Nephron (organoid): Measurements from ENCODE around the gene IL1RAP.

Experiments used
- H3K27ac Mint-ChIP-seq, 3 experiments: 2 replicates each; pipeline ENCODE4 v1.8.0; 2020; ENCODE audit warnings: mixed read lengths in 3 of 3, mild to moderate bottlenecking in 2 of 3, moderate library complexity in 1 of 3
- H3K27me3 Mint-ChIP-seq: 2 replicates; pipeline ENCODE4 v1.8.0; 2021; ENCODE audit warnings: low read depth, mild to moderate bottlenecking, moderate library complexity, mixed read lengths
- H3K36me3 Mint-ChIP-seq: 2 replicates; pipeline ENCODE4 v1.8.0; 2020; ENCODE audit warnings: low read depth, mixed read lengths
- H3K4me1 Mint-ChIP-seq: 2 replicates; pipeline ENCODE4 v1.8.0; 2020; ENCODE audit warnings: mixed read lengths
- H3K4me3 Mint-ChIP-seq, 3 experiments: 2 replicates each; pipeline ENCODE4 v1.8.0; 2020; ENCODE audit warnings: mild to moderate bottlenecking in 3 of 3, mixed read lengths in 3 of 3, moderate library complexity in 2 of 3
- H3K9me3 Mint-ChIP-seq: 2 replicates; pipeline ENCODE4 v1.8.0; 2020; ENCODE audit warnings: mixed read lengths
- CTCF ChIP-seq, 3 experiments: fragments of 200-600 bp; sonication (generic); IDR thresholded peaks; one replicate each; pipeline ENCODE4 v1.5.0; 2021; ENCODE audit warnings: antibody characterized with exemption in 3 of 3; ENCODE audit not compliant: unreplicated experiment in 3 of 3

The IL1RAP gene

GRCh38 chr3:190684776-190685175 is 170.9 kb downstream of the IL1RAP start:
- Mint-ChIP-seq H3K4me3 (no peak overlapping the region), H3K27me3 (no peaks in the 10 kb centered on the region), H3K9me3 (peaks cover 3% of the 10 kb centered on the region), H3K4me1 (no peaks in the 10 kb centered on the region), H3K36me3 (no peaks in the 10 kb centered on the region), H3K27ac (no peak overlapping the region)
- no peak for TF ChIP-seq CTCF (IDR thresholded peaks at IDR 0.05; ENCODE audit: unreplicated experiment in 3 of 3)

- Mint-ChIP-seq H3K36me3 (no peaks in the 10 kb centered on the region), H3K27me3 (no peaks in the 10 kb centered on the region), H3K4me1 (no peaks in the 10 kb centered on the region), H3K4me3 (no peak overlapping the region), H3K9me3 (peaks cover 3% of the 10 kb centered on the region), H3K27ac (no peak overlapping the region)
- no peak for TF ChIP-seq CTCF (IDR thresholded peaks at IDR 0.05; ENCODE audit: unreplicated experiment in 3 of 3)
These were observed 172.1 kb downstream of the IL1RAP start for GRCh38 chr3:190686011-190686410.

- Mint-ChIP-seq H3K4me3 (no peak overlapping the region), H3K27ac (no peak overlapping the region), H3K9me3 (peaks cover 3% of the 10 kb centered on the region), H3K27me3 (no peaks in the 10 kb centered on the region), H3K4me1 (peaks cover 11% of the 10 kb centered on the region), H3K36me3 (no peaks in the 10 kb centered on the region)
- no peak for TF ChIP-seq CTCF (IDR thresholded peaks at IDR 0.05; ENCODE audit: unreplicated experiment in 3 of 3)
These were observed 176.4 kb downstream of the IL1RAP start for GRCh38 chr3:190690246-190690645.

GRCh38 chr3:190692256-190692655 is 178.4 kb downstream of the IL1RAP start:
- H3K9me3 Mint-ChIP-seq, result peaks cover 3% of the 10 kb centered on the region
- H3K27ac Mint-ChIP-seq, result no peak overlapping the region
- H3K27me3 Mint-ChIP-seq, result no peaks in the 10 kb centered on the region
- H3K4me3 Mint-ChIP-seq, result no peak overlapping the region
- no peaks in the 10 kb centered on the region for H3K36me3 Mint-ChIP-seq
- H3K4me1 Mint-ChIP-seq, result peaks cover 20% of the 10 kb centered on the region
- TF ChIP-seq CTCF (IDR thresholded peaks at IDR 0.05; ENCODE audit: unreplicated experiment in 3 of 3), result no peak

- Mint-ChIP-seq H3K9me3 (no peaks in the 10 kb centered on the region), H3K36me3 (no peaks in the 10 kb centered on the region), H3K4me3 (no peak overlapping the region), H3K27me3 (no peaks in the 10 kb centered on the region), H3K27ac (peak overlapping the region in 2 of 3 experiments; percentile 4 to 20), H3K4me1 (peaks cover 22% of the 10 kb centered on the region)
- TF ChIP-seq CTCF (IDR thresholded peaks at IDR 0.05; ENCODE audit: unreplicated experiment in 3 of 3), result no peak
These were observed 180.6 kb downstream of the IL1RAP start for GRCh38 chr3:190694335-190695001.

GRCh38 chr3:190695225-190695624 is 181.3 kb downstream of the IL1RAP start:
- Mint-ChIP-seq H3K27ac (peak overlapping the region in 2 of 3 experiments; percentile 4 to 24), H3K4me1 (peaks cover 22% of the 10 kb centered on the region), H3K4me3 (no peak overlapping the region), H3K36me3 (no peaks in the 10 kb centered on the region), H3K9me3 (no peaks in the 10 kb centered on the region), H3K27me3 (no peaks in the 10 kb centered on the region)
- no peak for TF ChIP-seq CTCF (IDR thresholded peaks at IDR 0.05; ENCODE audit: unreplicated experiment in 3 of 3)
